ENCODE measurements around the gene CFH.

The CFH gene

GRCh38 chr1:196651079-196651478, 764 bp upstream of the CFH start:
- TF ChIP-seq CTCF (IDR thresholded peaks at IDR 0.05; ENCODE audit: low read depth, low read length): no peak
- no peak for DNase-seq (ENCODE audit: extremely low read depth, low read depth)

- TF ChIP-seq CTCF (IDR thresholded peaks at IDR 0.05; ENCODE audit: low read depth, low read length): no peak
- no peak for DNase-seq (ENCODE audit: extremely low read depth, low read depth)
Observed at GRCh38 chr1:196654271-196654670, 2.4 kb downstream of the CFH start.

- no peak for TF ChIP-seq CTCF (IDR thresholded peaks at IDR 0.05; ENCODE audit: low read depth, low read length)
- no peak for DNase-seq (ENCODE audit: extremely low read depth, low read depth)
Observed at GRCh38 chr1:196655071-196655470, 3.2 kb downstream of the CFH start.

GRCh38 chr1:196655494-196655893, 3.7 kb downstream of the CFH start:
- DNase-seq (ENCODE audit: extremely low read depth, low read depth): no peak
- no peak for TF ChIP-seq CTCF (IDR thresholded peaks at IDR 0.05; ENCODE audit: low read depth, low read length)

- DNase-seq (ENCODE audit: extremely low read depth, low read depth): no peak
- no peak for TF ChIP-seq CTCF (IDR thresholded peaks at IDR 0.05; ENCODE audit: low read depth, low read length)
Observed at GRCh38 chr1:196659471-196659870, 7.6 kb downstream of the CFH start.

- no peak for DNase-seq (ENCODE audit: extremely low read depth, low read depth)
- TF ChIP-seq CTCF (IDR thresholded peaks at IDR 0.05; ENCODE audit: low read depth, low read length): no peak
Observed at GRCh38 chr1:196660272-196660671, 8.4 kb downstream of the CFH start.

GRCh38 chr1:196660852-196661251, 9.0 kb downstream of the CFH start:
- no peak for DNase-seq (ENCODE audit: extremely low read depth, low read depth)
- TF ChIP-seq CTCF (IDR thresholded peaks at IDR 0.05; ENCODE audit: low read depth, low read length): no peak; the same call in 1 of the 2 replicates
